Tibial nerve (tissue), 4 donors: ENCODE results near the gene ERFL. TPM values are rescaled to one million over a fixed set of nuclear protein-coding genes. Genes with fewer than 3 reads are reported as not detected.

ENCODE experiments used
- DNase-seq, 2 donors: peaks; one replicate each; pipeline ENCODE4 v3.0.0-alpha.2; 2019; ENCODE audit warnings: low spot score in 2 of 2
- H3K27ac ChIP-seq, 4 donors: fragments of 200-600 bp; sonication (generic) in 3 of 4; one replicate each; pipeline ENCODE4 v1.5.1; 2017 to 2019; ENCODE audit warnings: mild to moderate bottlenecking in 1 of 4
- H3K27me3 ChIP-seq, 2 donors: fragments of 200-600 bp; sonication (generic) in 1 of 2; one replicate each; pipeline versions ENCODE4 v1.5.1 to v1.6.0; 2017 to 2019
- H3K36me3 ChIP-seq, 3 donors: fragments of 200-600 bp; sonication (generic); one replicate each; pipeline ENCODE4 v1.5.1; 2018 to 2019
- H3K4me1 ChIP-seq, 4 donors: fragments of 200-600 bp; sonication (generic) in 3 of 4; one replicate each; pipeline ENCODE4 v1.5.1; 2017 to 2019
- H3K4me3 ChIP-seq, 4 donors: fragments of 200-600 bp; sonication (generic) in 3 of 4; one replicate each; pipeline ENCODE4 v1.5.1; 2017 to 2019; ENCODE audit warnings: mild to moderate bottlenecking in 1 of 4, moderate library complexity in 1 of 4
- H3K9me3 ChIP-seq, 4 donors: fragments of 200-600 bp; sonication (generic) in 3 of 4; one replicate each; pipeline ENCODE4 v1.5.1; 2017 to 2019
- CTCF ChIP-seq, 5 experiments: fragments of 200-600 bp in 3 of 5; fragments of 450-650 bp in 2 of 5; sonication (generic) in 3 of 5; IDR thresholded peaks; one replicate each; pipeline ENCODE4 v1.5.1; 2016 to 2019; ENCODE audit warnings: antibody characterized with exemption in 5 of 5, mild to moderate bottlenecking in 3 of 5, moderate library complexity in 2 of 5
- EP300 ChIP-seq, 2 donors: sonication (generic); formaldehyde crosslinking; IDR thresholded peaks; one replicate each; pipeline ENCODE4 v1.6.1; 2017; ENCODE audit warnings: antibody characterized with exemption in 2 of 2, mild to moderate bottlenecking in 1 of 2
- POLR2A ChIP-seq, 2 donors: fragments of 450-650 bp; IDR thresholded peaks; one replicate each; pipeline ENCODE4 v1.6.1; 2017; ENCODE audit warnings: antibody characterized with exemption in 2 of 2, mild to moderate bottlenecking in 2 of 2, moderate library complexity in 2 of 2
- WGBS, 2 donors: methylation state at CpG; one replicate each; pipeline ENCODE4 v1.1.5; 2018; 5-methylcytosine and 5-hydroxymethylcytosine counted together
- total RNA-seq, 4 donors: library from RNA; depleted of rRNA; stranded (reverse); fragments of >200 nt; gene quantifications; one replicate each; pipeline ENCODE4 v1.1.0, GENCODE V29; 2016

Gene ERFL
- total RNA-seq, 4 donors from 2014 or later: 0.30 to 0.59 (median 0.42) TPM; not detected in 1

DNA sequence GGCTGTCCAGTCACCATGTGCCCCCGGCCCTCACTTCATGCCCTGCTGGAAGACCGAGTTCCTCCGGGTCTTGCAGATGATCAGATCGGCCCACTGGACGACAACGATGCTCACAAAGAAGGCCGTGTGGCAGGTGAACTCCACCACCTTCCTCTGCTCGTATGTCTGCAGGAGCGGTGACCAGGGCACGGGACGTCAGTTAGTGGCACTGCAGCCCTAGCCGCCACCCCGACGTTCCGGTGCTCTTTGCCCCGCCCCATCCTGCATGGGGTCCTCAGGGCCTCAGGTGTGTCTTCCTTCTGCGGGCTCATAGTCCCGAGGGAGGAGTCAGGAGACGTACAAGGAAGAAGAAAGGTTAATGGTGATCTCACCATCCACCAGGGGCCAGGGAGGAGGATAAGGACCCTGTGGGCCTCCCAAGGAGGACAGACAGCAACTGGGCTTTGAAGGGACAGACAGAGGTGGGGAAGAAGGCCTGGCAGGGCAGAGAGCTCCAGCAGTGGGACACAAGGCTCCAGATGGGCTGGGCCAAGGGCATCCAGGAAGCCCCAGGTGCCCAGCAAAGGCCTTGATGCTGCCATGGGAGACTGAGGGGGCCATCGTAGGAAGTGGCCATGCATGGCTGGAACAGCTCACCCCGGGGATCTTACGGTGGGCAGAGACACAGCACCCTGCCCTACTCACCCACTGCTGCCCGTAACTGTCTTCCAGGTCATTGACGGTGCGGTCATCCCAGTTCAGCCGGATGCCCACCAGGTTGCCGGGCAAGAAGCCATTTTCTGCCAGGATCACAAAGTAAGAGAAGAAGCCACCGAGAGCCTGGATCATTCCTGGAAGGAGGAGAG lies 40.7 kb upstream of the ERFL start:
- Histone ChIP-seq H3K27me3 (peaks cover 0 to 32% of the 10 kb centered on the region in 2 donors), H3K27ac (no peak overlapping the region), H3K4me3 (no peak overlapping the region), H3K4me1 (no peaks in the 10 kb centered on the region), H3K9me3 (no peaks in the 10 kb centered on the region), H3K36me3 (no peaks in the 10 kb centered on the region)
- DNase-seq: no peak
- WGBS, 2 donors: 78 to 80% methylated on average over 28 of the region's 28 CpGs
- no peak for TF ChIP-seq CTCF (IDR thresholded peaks at IDR 0.05)

DNA sequence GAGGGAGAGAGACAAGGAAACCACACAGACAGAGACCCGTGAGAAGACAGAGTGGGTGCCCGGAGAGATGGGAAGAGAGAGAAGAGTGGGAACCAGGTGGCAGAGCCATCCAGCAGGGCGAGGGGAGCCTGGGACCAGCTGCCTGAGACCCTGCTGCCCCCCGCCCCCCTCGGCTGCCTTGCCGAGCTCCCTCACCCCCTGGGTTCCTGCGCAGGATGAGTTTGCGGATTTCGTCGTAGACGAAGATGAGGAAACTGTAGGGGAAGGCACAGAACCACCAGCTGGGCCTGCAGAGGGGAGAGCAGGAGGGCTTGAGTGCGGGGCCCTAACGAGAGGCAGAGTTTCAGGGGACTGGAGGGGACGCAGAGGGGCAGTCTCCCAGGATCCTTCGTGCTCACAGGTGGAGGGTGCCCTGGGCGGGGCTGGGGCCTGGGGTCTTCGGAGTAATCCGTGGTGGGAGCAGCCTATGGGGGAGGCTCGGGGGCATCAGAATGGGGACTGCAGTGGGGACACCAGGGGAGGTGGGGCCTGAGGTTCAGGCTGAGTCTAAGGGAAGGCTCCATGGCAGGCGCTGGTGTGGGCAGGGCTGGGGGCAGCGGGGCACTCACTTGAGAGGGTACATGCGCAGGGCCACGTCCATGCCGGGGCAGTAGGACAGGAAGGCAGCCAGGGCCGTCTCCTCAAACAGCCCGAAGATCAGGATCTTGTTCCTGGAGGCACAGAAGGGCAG lies 39.0 kb upstream of the ERFL start:
- no peaks in the 10 kb centered on the region for H3K4me1 ChIP-seq
- 63 to 64% methylated on average over 23 to 26 of the region's 26 CpGs for WGBS, 2 donors
- TF ChIP-seq CTCF (IDR thresholded peaks at IDR 0.05): no peak
- no peak for TF ChIP-seq POLR2A (IDR thresholded peaks at IDR 0.05)

DNA sequence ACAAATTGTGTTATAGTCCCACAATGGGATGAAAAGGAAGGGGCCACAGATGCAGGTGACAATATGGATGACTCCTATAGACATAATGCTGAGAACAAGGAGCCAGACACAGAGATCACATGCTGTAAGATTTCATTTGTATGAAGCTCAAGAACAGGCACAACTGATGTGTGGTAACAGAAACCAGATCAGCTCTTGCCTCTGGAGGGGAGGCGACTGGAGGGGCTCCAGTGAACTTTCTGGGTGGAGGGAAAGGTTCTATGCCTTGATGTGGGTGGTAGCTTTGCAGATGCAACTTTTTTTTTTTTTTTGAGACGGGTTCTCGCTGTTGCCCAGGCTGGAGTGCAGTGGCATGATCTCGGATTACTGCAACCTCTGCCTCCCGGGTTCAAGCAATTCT lies 36.9 kb upstream of the ERFL start:
- H3K27ac ChIP-seq: no peak overlapping the region
- H3K9me3 ChIP-seq: no peaks in the 10 kb centered on the region
- DNase-seq: no peak
- H3K4me1 ChIP-seq: no peaks in the 10 kb centered on the region
- no peaks in the 10 kb centered on the region for H3K36me3 ChIP-seq
- H3K4me3 ChIP-seq: no peak overlapping the region
- H3K27me3 ChIP-seq: peaks cover 0 to 17% of the 10 kb centered on the region in 2 donors
- 65 to 74% methylated on average over 5 of the region's 5 CpGs for WGBS, 2 donors
- no peak for TF ChIP-seq EP300 (IDR thresholded peaks at IDR 0.05)

More for the DNA sequence above, 39.0 kb upstream of the ERFL start:
- Histone ChIP-seq H3K9me3 (no peaks in the 10 kb centered on the region), H3K27ac (no peak overlapping the region), H3K27me3 (peaks cover 0 to 26% of the 10 kb centered on the region in 2 donors), H3K4me3 (no peak overlapping the region), H3K36me3 (no peaks in the 10 kb centered on the region)
- DNase-seq: no peak

- DNase-seq: no peak
- H3K9me3 ChIP-seq: no peaks in the 10 kb centered on the region
- peaks cover 0 to 21% (median 14%) of the 10 kb centered on the region in 4 donors for H3K4me1 ChIP-seq
- H3K27me3 ChIP-seq: peaks cover 0 to 2% of the 10 kb centered on the region in 2 donors
- H3K36me3 ChIP-seq: peaks cover 0 to 12% (median 0%) of the 10 kb centered on the region in 3 donors
- no peak overlapping the region for H3K27ac ChIP-seq
- no peak overlapping the region for H3K4me3 ChIP-seq
- TF ChIP-seq CTCF (IDR thresholded peaks at IDR 0.05) (no peak), POLR2A (IDR thresholded peaks at IDR 0.05) (no peak), EP300 (IDR thresholded peaks at IDR 0.05) (no peak)
- WGBS, 2 donors: 96% methylated on average over 5 of the region's 5 CpGs
Observed at GRCh38 chr19:41960973-41961372, 32.7 kb upstream of the ERFL start.

GRCh38 chr19:41959056-41960053 lies 31.1 kb upstream of the ERFL start, which contains the start of gene RABAC1:
Gene RABAC1, minus strand, starts transcription at chr19:41959321. Its CDS starts 29 bp downstream, at chr19:41959292.
- Histone ChIP-seq H3K4me3 (peak within 1 kb of the TSS; percentile 58 to 94 (median 84)), H3K36me3 (peaks cover 0 to 28% (median 0%) of the 10 kb centered on the region in 3 donors), H3K27me3 (no peaks in the 10 kb centered on the region), H3K4me1 (peaks cover 0 to 21% (median 14%) of the 10 kb centered on the region in 4 donors), H3K9me3 (no peaks in the 10 kb centered on the region), H3K27ac (peak within 1 kb of the TSS; percentile 75 to 98 (median 96))
- peak; percentile 63 to 86 for DNase-seq
- TF ChIP-seq EP300 (IDR thresholded peaks at IDR 0.05) (peak; percentile 63 to 82), CTCF (IDR thresholded peaks at IDR 0.05) (no peak), POLR2A (IDR thresholded peaks at IDR 0.05) (peak in 1 of 2 donors; percentile 45)
- WGBS, 2 donors: 5 to 20% methylated on average over 10 to 44 of the region's 46 CpGs
